GM12891 (cell line): ENCODE results near the gene MBOAT2.

Source experiments
- POLR2A ChIP-seq: IDR thresholded peaks from 2 replicates; pipeline ENCODE4 v1.6.1; 2011; ENCODE audit warnings: low read depth, low read length, control low read depth
- TAF1 ChIP-seq: IDR thresholded peaks from 2 replicates; pipeline ENCODE4 v1.6.1; 2011; ENCODE audit warnings: low read depth, low read length, control low read depth

DNA sequence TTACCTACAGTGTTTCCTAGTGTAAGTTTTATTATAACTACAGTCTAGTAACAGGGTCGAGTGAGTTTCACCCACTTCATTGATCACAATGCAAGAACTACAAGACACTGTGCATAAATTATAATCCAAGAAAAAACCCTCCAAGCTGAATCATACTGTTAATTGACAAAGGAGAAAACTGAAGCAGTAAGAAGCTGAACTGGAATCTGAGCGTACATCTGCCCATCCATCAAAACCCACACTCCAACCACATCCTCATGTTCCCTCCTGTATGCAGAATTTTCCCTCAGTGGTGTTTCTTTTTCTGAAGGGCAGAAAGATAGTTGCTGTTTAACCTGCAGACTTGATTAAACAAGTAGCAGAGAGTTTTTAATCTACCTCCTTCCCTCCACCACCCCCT lies 116.6 kb downstream of the MBOAT2 start:
- TF ChIP-seq POLR2A (no peak), TAF1 (no peak)
